Stomach (tissue), 4 donors: ENCODE results near the gene LEFTY2.

Experiments used
- CTCF ChIP-seq, 7 experiments: fragments of 450-650 bp in 4 of 7; fragments of 200-600 bp in 3 of 7; sonication (generic) in 3 of 7; IDR thresholded peaks; one replicate each; pipeline ENCODE4 v1.5.1; 2016 to 2019; ENCODE audit warnings: antibody characterized with exemption in 7 of 7, control low read depth in 2 of 7, mild to moderate bottlenecking in 1 of 7
- POLR2A ChIP-seq, 4 donors: fragments of 450-650 bp; IDR thresholded peaks; one replicate each; pipeline ENCODE4 v1.6.1; 2016; ENCODE audit warnings: antibody characterized with exemption in 4 of 4, control low read depth in 2 of 4, mild to moderate bottlenecking in 1 of 4, moderate library complexity in 1 of 4
- POLR2AphosphoS5 ChIP-seq, 3 donors: sonication (generic); formaldehyde crosslinking; IDR thresholded peaks; one replicate each; pipeline ENCODE4 v1.6.1; 2016; ENCODE audit warnings: antibody characterized with exemption in 3 of 3

GRCh38 chr1:225936523-225936922 is 4.5 kb downstream of the LEFTY2 start:
- TF ChIP-seq CTCF (IDR thresholded peaks at IDR 0.05) (no peak), POLR2AphosphoS5 (IDR thresholded peaks at IDR 0.05) (no peak), POLR2A (IDR thresholded peaks at IDR 0.05) (no peak)
